ENCODE data around the gene CAPN11.
A peak's percentile ranks its signal among the peaks of the same experiment; 100 is the strongest.
"Not testable (repeated sequence)": the region's sequence is repeated elsewhere in the genome, so short reads cannot be mapped to it uniquely, and the experiment has no call there.

Gene CAPN11

GRCh38 chr6:44157152-44157521 lies 1.5 kb upstream of the CAPN11 start:
- DNase-seq = no peak

- DNase-seq = no peak
These were observed 3.3 kb downstream of the CAPN11 start for GRCh38 chr6:44161997-44162338.

- no peak for DNase-seq
These were observed 4.4 kb downstream of the CAPN11 start for GRCh38 chr6:44162876-44163625.

GRCh38 chr6:44166116-44166515 lies 7.5 kb downstream of the CAPN11 start:
- no peak for DNase-seq

- DNase-seq = no peak
These were observed 8.1 kb downstream of the CAPN11 start for GRCh38 chr6:44166591-44167184.

GRCh38 chr6:44167567-44167966 lies 8.9 kb downstream of the CAPN11 start:
- DNase-seq = no peak

GRCh38 chr6:44169154-44169553 lies 10.5 kb downstream of the CAPN11 start:
- DNase-seq = no peak

GRCh38 chr6:44169886-44170570 lies 11.4 kb downstream of the CAPN11 start:
- DNase-seq = no peak

- DNase-seq = no peak
These were observed 13.4 kb downstream of the CAPN11 start for GRCh38 chr6:44171899-44172546.

- peak; percentile 77 for DNase-seq
These were observed 14.3 kb downstream of the CAPN11 start for GRCh38 chr6:44172731-44173500.

GRCh38 chr6:44176130-44176761 lies 17.6 kb downstream of the CAPN11 start:
- no peak for DNase-seq

- DNase-seq = no peak
These were observed 18.3 kb downstream of the CAPN11 start for GRCh38 chr6:44176762-44177509.

- DNase-seq = no peak
These were observed 19.2 kb downstream of the CAPN11 start for GRCh38 chr6:44177691-44178423.

- DNase-seq = no peak
These were observed 19.9 kb downstream of the CAPN11 start for GRCh38 chr6:44178424-44179071.

GRCh38 chr6:44179072-44179536 lies 20.5 kb downstream of the CAPN11 start:
- DNase-seq = no peak

GRCh38 chr6:44179648-44180047 lies 21.0 kb downstream of the CAPN11 start:
- DNase-seq = no peak

- DNase-seq = no peak
These were observed 21.8 kb downstream of the CAPN11 start for GRCh38 chr6:44180406-44180805.

GRCh38 chr6:44180886-44181285 lies 22.3 kb downstream of the CAPN11 start:
- DNase-seq = no peak

GRCh38 chr6:44181784-44182183 lies 23.2 kb downstream of the CAPN11 start:
- not testable (repeated sequence) for DNase-seq

- DNase-seq = no peak
These were observed 24.3 kb downstream of the CAPN11 start for GRCh38 chr6:44182911-44183390.

All from stimulated activated CD4-positive, alpha-beta T cell treated with anti-CD3 and anti-CD28 coated beads, Interleukin-12 subunit alpha, Interleukin-12 subunit beta, amount 100 ng/mL, for 4 hours (primary cell).